Uterus (tissue), 4 donors: ENCODE data around the gene SOX30. TPM values are rescaled to one million over a fixed set of nuclear protein-coding genes. Genes with fewer than 3 reads are reported as not detected.
"Not testable (repeated sequence)": the region's sequence is repeated elsewhere in the genome, so short reads cannot be mapped to it uniquely, and the experiment has no call there.

ENCODE experiments used
- DNase-seq, 2 donors: peaks; one replicate each; pipeline ENCODE4 v3.0.0-alpha.2; 2019 to 2020
- H3K27ac ChIP-seq, 2 donors: fragments of 200-600 bp; sonication (generic); 1 replicate in 1 of 2; 2 replicates in 1 of 2; pipeline ENCODE4 v1.5.1; 2016 to 2018
- H3K27me3 ChIP-seq, 2 donors: fragments of 200-600 bp; sonication (generic); one replicate each; pipeline ENCODE4 v1.5.1; 2018 to 2019; ENCODE audit warnings: control low read depth in 1 of 2
- H3K36me3 ChIP-seq, 2 donors: fragments of 200-600 bp; sonication (generic); one replicate each; pipeline ENCODE4 v1.5.1; 2019; ENCODE audit warnings: control low read depth in 1 of 2
- H3K4me1 ChIP-seq, 2 donors: fragments of 200-600 bp; sonication (generic); one replicate each; pipeline ENCODE4 v1.5.1; 2018 to 2019; ENCODE audit warnings: control low read depth in 1 of 2
- H3K4me3 ChIP-seq, 2 donors: fragments of 200-600 bp; sonication (generic); 1 replicate in 1 of 2; 2 replicates in 1 of 2; pipeline ENCODE4 v1.5.1; 2018 to 2019; ENCODE audit warnings: mild to moderate bottlenecking in 1 of 2
- H3K9me3 ChIP-seq, 2 donors: fragments of 200-600 bp; sonication (generic); one replicate each; pipeline ENCODE4 v1.5.1; 2019; ENCODE audit warnings: control low read depth in 1 of 2
- POLR2A ChIP-seq, 2 donors: fragments of 450-650 bp; IDR thresholded peaks; one replicate each; pipeline ENCODE4 v1.6.1; 2016; ENCODE audit warnings: antibody characterized with exemption in 2 of 2, mild to moderate bottlenecking in 1 of 2, moderate library complexity in 1 of 2
- intact Hi-C: fragments of 100-400 bp; cut with DNase I; formaldehyde crosslinking; loops from one replicate; pipeline ENCODE4 v1.15.1; 2023; ENCODE audit warnings: low total_unique reads
- total RNA-seq, 4 donors: library from RNA; depleted of rRNA in 3 of 4; stranded (reverse); fragments of >200 nt in 3 of 4; gene quantifications; one replicate each; pipeline versions ENCODE4 v1.1.0 to v1.2.4, GENCODE V29; 2014 to 2023
- TF ChIP-seq, protein P1 (sequence below), 4 experiments: fragments of 200-600 bp in 2 of 4; fragments of 450-650 bp in 2 of 4; sonication (generic) in 2 of 4; IDR thresholded peaks; one replicate each; pipeline ENCODE4 v1.5.1; 2016 to 2019; ENCODE audit warnings: antibody characterized with exemption in 4 of 4, mild to moderate bottlenecking in 2 of 4, moderate library complexity in 1 of 4
- donor health status: DM: yes; HTN: yes; CAD: no.

The SOX30 gene
- total RNA-seq, result not detected

DNA sequence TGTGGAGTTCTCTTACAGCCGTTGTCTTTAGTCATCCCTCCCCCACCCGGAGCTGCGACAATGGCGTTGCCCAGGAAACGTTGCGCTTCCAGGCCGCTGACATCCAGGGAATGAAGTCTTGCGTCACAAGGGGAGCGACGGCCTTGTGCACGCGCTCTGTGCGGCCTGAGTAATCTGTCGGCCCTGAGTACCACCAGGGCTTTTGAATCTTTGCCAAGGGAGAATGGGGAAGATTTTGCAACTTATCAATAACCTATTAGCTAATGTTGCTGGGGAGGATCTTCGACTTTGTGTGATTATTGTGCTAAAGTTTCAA, at the start of gene SOX30:
SOX30 (minus strand) TSS at position 62 of the 316 bp plus-strand sequence. CDS start 360 bp downstream, outside the sequence.
- intact Hi-C loops, result no loop called here
- Histone ChIP-seq H3K36me3 (no peaks in the 10 kb centered on the region), H3K4me3 (peak within 1 kb of the TSS; percentile 22 to 30), H3K27ac (no peak within 1 kb of the TSS), H3K27me3 (no peaks in the 10 kb centered on the region), H3K9me3 (no peaks in the 10 kb centered on the region), H3K4me1 (no peaks in the 10 kb centered on the region)
- no peak for TF ChIP-seq POLR2A (IDR thresholded peaks at IDR 0.05)
- TF ChIP-seq, protein P1, sequence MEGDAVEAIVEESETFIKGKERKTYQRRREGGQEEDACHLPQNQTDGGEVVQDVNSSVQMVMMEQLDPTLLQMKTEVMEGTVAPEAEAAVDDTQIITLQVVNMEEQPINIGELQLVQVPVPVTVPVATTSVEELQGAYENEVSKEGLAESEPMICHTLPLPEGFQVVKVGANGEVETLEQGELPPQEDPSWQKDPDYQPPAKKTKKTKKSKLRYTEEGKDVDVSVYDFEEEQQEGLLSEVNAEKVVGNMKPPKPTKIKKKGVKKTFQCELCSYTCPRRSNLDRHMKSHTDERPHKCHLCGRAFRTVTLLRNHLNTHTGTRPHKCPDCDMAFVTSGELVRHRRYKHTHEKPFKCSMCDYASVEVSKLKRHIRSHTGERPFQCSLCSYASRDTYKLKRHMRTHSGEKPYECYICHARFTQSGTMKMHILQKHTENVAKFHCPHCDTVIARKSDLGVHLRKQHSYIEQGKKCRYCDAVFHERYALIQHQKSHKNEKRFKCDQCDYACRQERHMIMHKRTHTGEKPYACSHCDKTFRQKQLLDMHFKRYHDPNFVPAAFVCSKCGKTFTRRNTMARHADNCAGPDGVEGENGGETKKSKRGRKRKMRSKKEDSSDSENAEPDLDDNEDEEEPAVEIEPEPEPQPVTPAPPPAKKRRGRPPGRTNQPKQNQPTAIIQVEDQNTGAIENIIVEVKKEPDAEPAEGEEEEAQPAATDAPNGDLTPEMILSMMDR (IDR thresholded peaks at IDR 0.05), result no peak
- DNase-seq, result no peak

DNA sequence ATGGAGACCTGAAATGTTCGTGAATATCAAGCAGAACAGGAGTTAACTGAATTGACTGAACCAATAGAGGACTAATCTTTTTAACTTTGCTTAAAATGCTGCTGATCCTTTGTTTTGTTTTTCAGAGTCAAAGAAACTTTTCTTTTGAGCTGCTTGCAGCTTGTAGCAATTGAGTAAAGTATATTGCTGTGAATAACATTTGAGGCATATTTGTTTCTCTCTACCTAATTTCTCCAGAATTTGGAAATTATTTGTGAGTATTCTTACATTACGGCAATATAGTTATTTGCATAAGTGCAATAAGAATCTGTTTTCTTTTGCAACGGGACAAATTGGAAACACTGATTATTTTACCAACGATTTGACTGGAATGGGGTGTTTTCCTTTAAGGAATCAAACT, 46.4 kb upstream of the SOX30 start:
- intact Hi-C loops, DNase-seq, H3K36me3 ChIP-seq, H3K4me1 ChIP-seq, H3K27me3 ChIP-seq, H3K4me3 ChIP-seq, H3K27ac ChIP-seq, H3K9me3 ChIP-seq: not testable (repeated sequence)

DNA sequence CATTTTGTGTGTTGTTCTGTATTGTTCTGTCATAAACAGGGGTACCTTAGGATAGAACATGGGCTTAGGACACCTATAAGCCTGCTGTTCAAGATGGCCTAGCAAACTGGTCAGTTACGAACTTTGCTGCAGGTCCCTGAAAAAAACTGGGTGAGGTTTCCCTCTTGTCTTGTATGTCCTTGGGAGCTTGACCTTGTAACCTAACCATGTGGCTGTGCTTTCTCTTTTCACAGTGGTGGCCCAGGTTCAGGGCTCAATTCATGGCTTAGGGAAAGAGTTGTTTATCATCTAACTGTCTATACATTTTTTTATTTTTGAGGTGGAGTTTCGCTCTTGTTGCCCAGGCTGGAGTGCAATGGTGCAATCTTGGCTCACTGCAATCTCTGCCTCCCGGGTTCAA, 43.9 kb upstream of the SOX30 start:
- DNase-seq, H3K36me3 ChIP-seq, intact Hi-C loops: not testable (repeated sequence)

DNA sequence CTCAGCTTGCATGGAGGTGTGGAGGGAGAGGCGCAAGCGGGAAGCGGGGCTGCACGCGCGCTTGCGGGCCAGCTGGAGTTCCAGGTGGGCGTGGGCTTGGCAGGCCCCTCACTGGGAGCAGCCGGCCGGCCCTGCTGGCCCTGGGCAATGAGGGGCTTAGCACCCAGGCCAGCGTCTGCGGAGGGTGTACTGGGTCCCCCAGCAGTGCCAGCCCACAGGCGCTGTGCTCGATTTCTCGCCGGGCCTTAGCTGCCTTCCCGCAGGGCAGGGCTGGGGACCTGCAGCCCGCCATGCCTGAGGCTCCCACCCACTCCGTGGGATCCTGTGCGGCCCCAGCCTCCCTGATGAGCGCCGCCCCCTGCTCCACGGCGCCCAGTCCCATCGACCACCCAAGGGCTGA, 41.6 kb upstream of the SOX30 start:
- H3K27ac ChIP-seq, H3K4me1 ChIP-seq, H3K36me3 ChIP-seq, H3K9me3 ChIP-seq, H3K27me3 ChIP-seq, DNase-seq, H3K4me3 ChIP-seq, intact Hi-C loops: not testable (repeated sequence)

More for the DNA sequence above, 43.9 kb upstream of the SOX30 start:
- H3K4me3 ChIP-seq, H3K4me1 ChIP-seq, H3K9me3 ChIP-seq, H3K27me3 ChIP-seq, H3K27ac ChIP-seq: not testable (repeated sequence)

DNA sequence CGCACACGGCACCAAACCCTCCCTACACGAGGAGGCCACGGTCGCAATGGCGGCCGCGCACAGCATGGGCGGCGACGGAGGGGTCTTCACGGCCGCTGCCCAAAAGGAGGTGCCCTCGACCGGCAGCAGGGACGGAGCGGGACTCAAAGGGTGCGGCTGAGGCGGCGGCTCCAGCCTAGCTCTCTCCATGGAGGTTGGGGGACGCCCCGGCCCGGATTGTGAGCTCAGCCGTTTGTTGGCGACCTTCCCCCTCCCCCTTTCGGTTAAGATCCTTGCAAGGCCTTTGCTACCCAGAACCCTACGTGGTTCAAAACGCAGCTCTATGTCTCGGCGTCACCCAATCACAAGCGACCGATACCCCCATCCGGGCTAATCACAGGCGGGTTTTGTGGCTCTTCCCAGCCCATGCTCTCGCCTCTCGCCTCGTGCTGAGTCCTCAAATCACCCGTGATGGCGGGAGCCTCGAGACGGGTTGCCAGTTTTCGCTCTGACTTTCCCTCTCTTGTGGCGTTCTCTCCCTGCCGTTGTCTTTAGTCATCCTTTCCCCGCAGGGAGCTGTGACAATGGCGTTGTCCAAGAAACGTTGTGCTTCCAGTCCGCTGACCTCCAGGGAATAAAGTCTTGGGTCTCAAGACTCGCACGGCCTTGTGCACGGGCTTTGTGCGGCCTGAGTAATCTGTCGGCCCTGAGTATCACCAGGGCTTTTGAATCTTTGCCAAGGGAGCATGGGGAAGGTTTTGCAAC, 38.6 kb upstream of the SOX30 start:
- intact Hi-C loops, result no loop called here
- Histone ChIP-seq H3K27ac (no peak overlapping the region), H3K4me3 (no peak overlapping the region), H3K9me3 (no peaks in the 10 kb centered on the region), H3K36me3 (no peaks in the 10 kb centered on the region), H3K27me3 (no peaks in the 10 kb centered on the region), H3K4me1 (no peaks in the 10 kb centered on the region)
- DNase-seq, result no peak
- TF ChIP-seq, protein P1 (IDR thresholded peaks at IDR 0.05), result no peak
- no peak for TF ChIP-seq POLR2A (IDR thresholded peaks at IDR 0.05)

DNA sequence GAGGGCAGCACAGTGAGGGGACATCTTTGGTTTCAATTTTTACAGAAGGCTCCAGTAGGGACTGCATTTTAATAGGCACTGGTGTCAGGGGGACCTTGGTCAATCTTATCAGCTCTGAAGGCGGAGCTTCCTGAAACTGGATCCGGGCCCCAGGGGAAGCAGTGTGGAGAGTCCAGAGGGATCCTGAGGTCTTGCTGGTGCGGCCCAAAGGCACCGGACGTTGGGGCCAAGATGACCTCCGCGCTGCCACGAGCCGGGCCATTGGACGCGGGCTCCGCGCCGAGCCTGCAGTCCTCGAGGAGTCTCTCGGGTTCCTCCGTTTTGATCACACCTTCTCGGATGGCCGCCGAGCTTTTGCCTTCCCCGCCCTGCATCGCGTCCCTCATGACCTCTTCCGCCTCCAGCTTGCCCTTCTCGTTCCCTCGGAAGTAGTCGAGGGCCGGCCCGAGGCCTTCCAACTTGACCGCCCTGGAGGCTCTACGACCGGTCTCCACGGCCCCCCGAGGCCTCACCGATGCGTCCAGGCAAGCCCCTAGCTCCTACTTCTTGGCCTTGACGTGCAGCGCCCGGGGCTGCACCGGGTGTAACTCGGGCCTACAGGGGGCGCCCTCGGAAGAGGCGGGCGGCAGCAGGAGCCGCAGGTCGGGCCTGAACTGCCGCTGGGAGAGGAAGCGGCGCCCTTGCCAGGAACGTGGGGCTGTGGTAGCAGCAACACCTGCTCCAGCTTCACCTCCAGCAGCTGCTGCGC, 37.9 kb upstream of the SOX30 start:
- no peak for DNase-seq
- H3K4me3 ChIP-seq, result no peak overlapping the region
- no peaks in the 10 kb centered on the region for H3K27me3 ChIP-seq
- intact Hi-C loops, result no loop called here
- TF ChIP-seq POLR2A (IDR thresholded peaks at IDR 0.05), result no peak
- TF ChIP-seq, protein P1 (IDR thresholded peaks at IDR 0.05), result no peak
- no peak overlapping the region for H3K27ac ChIP-seq
- H3K36me3 ChIP-seq, result no peaks in the 10 kb centered on the region
- H3K9me3 ChIP-seq, result no peaks in the 10 kb centered on the region
- H3K4me1 ChIP-seq, result no peaks in the 10 kb centered on the region
